Mesenchymal stem cell (in vitro differentiated cells and primary cell): ENCODE measurements around the gene USH2A.

ENCODE experiments used
- DNase-seq: peaks from one replicate; pipeline ENCODE4 v3.0.0-alpha.2; 2013
- H2AFZ ChIP-seq: one replicate; pipeline ENCODE4 v1.6.1; 2013; ENCODE audit warnings: low read depth, mild to moderate bottlenecking, control low read depth, inconsistent platforms, low read length, moderate library complexity
- H2AK5ac ChIP-seq: 2 replicates; pipeline ENCODE4 v1.6.1; 2013; ENCODE audit warnings: low read length, moderate library complexity, mild to moderate bottlenecking, inconsistent platforms; ENCODE audit not compliant: severe bottlenecking
- H2BK120ac ChIP-seq: one replicate; pipeline ENCODE4 v1.6.1; 2013; ENCODE audit warnings: low read depth, mild to moderate bottlenecking, inconsistent platforms, low read length, moderate library complexity
- H2BK12ac ChIP-seq, 2 experiments: one replicate each; pipeline ENCODE4 v1.6.1; 2013; ENCODE audit warnings: inconsistent platforms in 2 of 2, low read length in 2 of 2, mild to moderate bottlenecking in 2 of 2, moderate library complexity in 2 of 2, control low read depth in 1 of 2
- H2BK15ac ChIP-seq: one replicate; pipeline ENCODE4 v1.6.1; 2013; ENCODE audit warnings: mild to moderate bottlenecking, low read depth, inconsistent platforms; ENCODE audit not compliant: poor library complexity, severe bottlenecking
- H2BK5ac ChIP-seq: 2 replicates; pipeline ENCODE4 v1.6.1; 2013; ENCODE audit warnings: low read depth, mild to moderate bottlenecking, low read length, control low read depth, inconsistent platforms; ENCODE audit not compliant: poor library complexity, severe bottlenecking
- H3K14ac ChIP-seq, 2 experiments: one replicate each; pipeline ENCODE4 v1.6.1; 2013; ENCODE audit warnings: inconsistent platforms in 2 of 2, low read length in 2 of 2, control low read depth in 1 of 2, mild to moderate bottlenecking in 1 of 2, moderate library complexity in 1 of 2
- H3K18ac ChIP-seq, 2 experiments: one replicate each; pipeline ENCODE4 v1.6.1; 2013; ENCODE audit warnings: inconsistent platforms in 2 of 2, low read length in 2 of 2, control low read depth in 1 of 2, low read depth in 1 of 2, mild to moderate bottlenecking in 1 of 2
- H3K23ac ChIP-seq, 2 experiments: one replicate each; pipeline ENCODE4 v1.6.1; 2013; ENCODE audit warnings: inconsistent platforms in 2 of 2, low read length in 2 of 2, mild to moderate bottlenecking in 2 of 2, moderate library complexity in 2 of 2, control low read depth in 1 of 2
- H3K27ac ChIP-seq: 2 replicates; pipeline ENCODE4 v1.5.1; 2013; ENCODE audit warnings: mild to moderate bottlenecking, moderate library complexity, low read length, control low read depth, inconsistent platforms; ENCODE audit not compliant: poor library complexity, severe bottlenecking
- H3K27me3 ChIP-seq, 2 experiments: 2 replicates each; pipeline versions ENCODE4 v1.6.1 to v1.7.0; 2013; ENCODE audit warnings: low read length in 2 of 2, mild to moderate bottlenecking in 2 of 2, moderate library complexity in 2 of 2, control low read depth in 1 of 2, inconsistent platforms in 1 of 2; ENCODE audit not compliant: control insufficient read depth in 1 of 2, insufficient read depth in 1 of 2
- H3K36me3 ChIP-seq, 2 experiments: 2 replicates each; pipeline versions ENCODE4 v1.6.1 to v1.7.0; 2013; ENCODE audit warnings: low read length in 2 of 2, control low read depth in 1 of 2, inconsistent platforms in 1 of 2, low read depth in 1 of 2, mild to moderate bottlenecking in 1 of 2; ENCODE audit not compliant: insufficient read depth in 2 of 2, control insufficient read depth in 1 of 2
- H3K4ac ChIP-seq, 2 experiments: one replicate each; pipeline ENCODE4 v1.6.1; 2013; ENCODE audit warnings: inconsistent platforms in 2 of 2, low read length in 2 of 2, mild to moderate bottlenecking in 2 of 2, moderate library complexity in 2 of 2, control low read depth in 1 of 2, low read depth in 1 of 2
- H3K4me1 ChIP-seq: 2 replicates; pipeline ENCODE4 v1.6.1; 2013; ENCODE audit warnings: low read depth, low read length, control low read depth; ENCODE audit not compliant: control insufficient read depth, insufficient read depth
- H3K4me2 ChIP-seq: 2 replicates; pipeline ENCODE4 v1.6.1; 2013; ENCODE audit warnings: low read length, mild to moderate bottlenecking, inconsistent platforms; ENCODE audit not compliant: poor library complexity, severe bottlenecking
- H3K4me3 ChIP-seq, 2 experiments: 2 replicates each; pipeline versions ENCODE4 v1.5.1 to v1.7.0; 2013; ENCODE audit warnings: low read length in 2 of 2, mild to moderate bottlenecking in 2 of 2, control low read depth in 1 of 2, low read depth in 1 of 2; ENCODE audit not compliant: insufficient read depth in 1 of 2
- H3K79me1 ChIP-seq: replicated peaks from 2 replicates; pipeline ENCODE4 v1.6.1; 2013; ENCODE audit warnings: mild to moderate bottlenecking, control low read depth, low read length, inconsistent platforms; ENCODE audit not compliant: poor library complexity, severe bottlenecking
- H3K9ac ChIP-seq: 2 replicates; pipeline ENCODE4 v1.7.0; 2013; ENCODE audit warnings: mild to moderate bottlenecking, low read length, moderate library complexity
- H3K9me3 ChIP-seq: 2 replicates; pipeline ENCODE4 v1.7.0; 2013; ENCODE audit warnings: mild to moderate bottlenecking, low read length; ENCODE audit not compliant: control insufficient read depth
- H4K8ac ChIP-seq: one replicate; pipeline ENCODE4 v1.6.1; 2013; ENCODE audit warnings: inconsistent platforms, mild to moderate bottlenecking, low read length, moderate library complexity
- H4K91ac ChIP-seq: one replicate; pipeline ENCODE4 v1.6.1; 2013; ENCODE audit warnings: mild to moderate bottlenecking, low read length, inconsistent platforms
- WGBS: methylation state at CpG from one replicate; pipeline ENCODE4 v1.1.7; 2013; ENCODE audit warnings: mixed read lengths; 5-methylcytosine and 5-hydroxymethylcytosine counted together

The USH2A gene

GRCh38 chr1:215761446-215761845 is 661.8 kb downstream of the USH2A start:
- H2BK15ac ChIP-seq = no peak overlapping the region
- peak; percentile 20 for DNase-seq

GRCh38 chr1:215754112-215754511 is 669.1 kb downstream of the USH2A start:
- Histone ChIP-seq H3K27ac (no peak overlapping the region), H2AK5ac (no peak overlapping the region), H2BK15ac (no peak overlapping the region), H2BK120ac (no peak overlapping the region), H3K9ac (no peak overlapping the region), H3K9me3 (no peaks in the 10 kb centered on the region), H3K4me3 (no peak overlapping the region), H2AFZ (no peak overlapping the region), H2BK12ac (no peak overlapping the region), H3K79me1 (no peaks in the 10 kb centered on the region), H3K4me2 (no peak overlapping the region), H4K8ac (no peak overlapping the region), H3K23ac (no peak overlapping the region), H3K18ac (no peak overlapping the region), H3K4me1 (no peaks in the 10 kb centered on the region), H3K14ac (no peak overlapping the region), H3K27me3 (no peaks in the 10 kb centered on the region), H3K4ac (no peak overlapping the region), H2BK5ac (no peak overlapping the region), H4K91ac (no peak overlapping the region), H3K36me3 (no peaks in the 10 kb centered on the region)
- DNase-seq = no peak
- WGBS = 100% methylated on average over 2 of the region's 4 CpGs

More at GRCh38 chr1:215761446-215761845, 661.8 kb downstream of the USH2A start:
- H3K4ac ChIP-seq = no peak overlapping the region
- no peak overlapping the region for H3K9ac ChIP-seq
- no peak overlapping the region for H3K23ac ChIP-seq
- no peak overlapping the region for H2BK5ac ChIP-seq
- no peak overlapping the region for H4K91ac ChIP-seq
- H2AFZ ChIP-seq = no peak overlapping the region
- H3K79me1 ChIP-seq = no peaks in the 10 kb centered on the region
- H3K4me3 ChIP-seq = no peak overlapping the region
- H3K4me1 ChIP-seq = no peaks in the 10 kb centered on the region
- H2AK5ac ChIP-seq = no peak overlapping the region
- no peak overlapping the region for H3K4me2 ChIP-seq
- H3K14ac ChIP-seq = no peak overlapping the region
- no peak overlapping the region for H2BK12ac ChIP-seq
- no peaks in the 10 kb centered on the region for H3K36me3 ChIP-seq
- no peaks in the 10 kb centered on the region for H3K27me3 ChIP-seq
- H4K8ac ChIP-seq = no peak overlapping the region
- H3K9me3 ChIP-seq = no peaks in the 10 kb centered on the region
- WGBS = no CpG with 5 or more reads among the region's 2 CpGs
- H3K18ac ChIP-seq = no peak overlapping the region
- H3K27ac ChIP-seq = no peak overlapping the region
- H2BK120ac ChIP-seq = no peak overlapping the region

DNA sequence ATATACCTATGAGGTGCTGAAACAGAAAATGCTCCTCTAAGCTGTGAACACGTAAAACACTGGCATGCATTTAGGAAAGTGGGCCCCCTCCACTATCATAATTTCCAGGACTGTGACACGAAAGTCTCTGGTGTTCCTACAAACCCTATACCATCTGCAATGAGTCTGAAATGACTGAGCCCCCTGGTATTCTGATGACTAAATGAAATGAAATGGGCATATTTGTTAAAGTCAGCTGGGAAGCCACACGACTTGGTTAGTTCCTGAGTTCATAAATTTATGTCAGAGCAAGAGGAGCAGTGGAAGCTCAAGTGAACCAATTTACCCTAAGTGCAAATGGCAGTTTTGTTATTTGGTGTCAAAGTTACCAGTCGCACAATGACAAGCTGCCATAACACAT is 673.8 kb downstream of the USH2A start:
- no peak overlapping the region for H3K14ac ChIP-seq
- no peak overlapping the region for H4K91ac ChIP-seq
- no peak overlapping the region for H2AFZ ChIP-seq
- H3K18ac ChIP-seq = no peak overlapping the region
- H3K36me3 ChIP-seq = no peaks in the 10 kb centered on the region
- H2BK15ac ChIP-seq = no peak overlapping the region
- no peaks in the 10 kb centered on the region for H3K27me3 ChIP-seq
- H3K27ac ChIP-seq = no peak overlapping the region
- H2BK5ac ChIP-seq = no peak overlapping the region
- H3K4me2 ChIP-seq = peak overlapping the region; percentile 34
- no peak overlapping the region for H2BK120ac ChIP-seq
- no peaks in the 10 kb centered on the region for H3K4me1 ChIP-seq
- H4K8ac ChIP-seq = no peak overlapping the region
- H3K9me3 ChIP-seq = no peaks in the 10 kb centered on the region
- H3K4ac ChIP-seq = no peak overlapping the region
- H3K9ac ChIP-seq = no peak overlapping the region
- WGBS = 10% methylated on average over 2 of the region's 4 CpGs
- DNase-seq = peak; percentile 80
- H2BK12ac ChIP-seq = no peak overlapping the region
- no peak overlapping the region for H3K23ac ChIP-seq
- no peak overlapping the region for H3K4me3 ChIP-seq
- H2AK5ac ChIP-seq = no peak overlapping the region
- no peaks in the 10 kb centered on the region for H3K79me1 ChIP-seq

- Histone ChIP-seq H3K14ac (no peak overlapping the region), H3K27ac (no peak overlapping the region), H2BK120ac (no peak overlapping the region), H2AFZ (no peak overlapping the region), H3K79me1 (no peaks in the 10 kb centered on the region), H3K18ac (no peak overlapping the region), H3K27me3 (no peaks in the 10 kb centered on the region), H4K91ac (no peak overlapping the region), H3K23ac (no peak overlapping the region), H3K9ac (no peak overlapping the region), H3K4me1 (no peaks in the 10 kb centered on the region), H3K4me2 (no peak overlapping the region), H2BK12ac (no peak overlapping the region), H4K8ac (no peak overlapping the region), H3K36me3 (no peaks in the 10 kb centered on the region), H3K4ac (no peak overlapping the region), H2BK15ac (no peak overlapping the region), H3K9me3 (no peaks in the 10 kb centered on the region), H2BK5ac (no peak overlapping the region), H2AK5ac (no peak overlapping the region), H3K4me3 (no peak overlapping the region)
- WGBS = no CpG with 5 or more reads among the region's 1 CpG
- DNase-seq = no peak
Observed at GRCh38 chr1:215748431-215748830, 674.8 kb downstream of the USH2A start.
